GM12874 (cell line): ENCODE data around the gene EVI5.

Source experiments
- TF ChIP-seq, protein P1 (sequence below): IDR thresholded peaks from 2 replicates; pipeline ENCODE4 v1.5.1; 2011; ENCODE audit warnings: low read depth, mild to moderate bottlenecking, control low read depth, low read length, moderate library complexity; ENCODE audit not compliant: insufficient read depth

The EVI5 gene

GRCh38 chr1:92571578-92571977 is 213.3 kb downstream of the EVI5 start:
- TF ChIP-seq, protein P1, sequence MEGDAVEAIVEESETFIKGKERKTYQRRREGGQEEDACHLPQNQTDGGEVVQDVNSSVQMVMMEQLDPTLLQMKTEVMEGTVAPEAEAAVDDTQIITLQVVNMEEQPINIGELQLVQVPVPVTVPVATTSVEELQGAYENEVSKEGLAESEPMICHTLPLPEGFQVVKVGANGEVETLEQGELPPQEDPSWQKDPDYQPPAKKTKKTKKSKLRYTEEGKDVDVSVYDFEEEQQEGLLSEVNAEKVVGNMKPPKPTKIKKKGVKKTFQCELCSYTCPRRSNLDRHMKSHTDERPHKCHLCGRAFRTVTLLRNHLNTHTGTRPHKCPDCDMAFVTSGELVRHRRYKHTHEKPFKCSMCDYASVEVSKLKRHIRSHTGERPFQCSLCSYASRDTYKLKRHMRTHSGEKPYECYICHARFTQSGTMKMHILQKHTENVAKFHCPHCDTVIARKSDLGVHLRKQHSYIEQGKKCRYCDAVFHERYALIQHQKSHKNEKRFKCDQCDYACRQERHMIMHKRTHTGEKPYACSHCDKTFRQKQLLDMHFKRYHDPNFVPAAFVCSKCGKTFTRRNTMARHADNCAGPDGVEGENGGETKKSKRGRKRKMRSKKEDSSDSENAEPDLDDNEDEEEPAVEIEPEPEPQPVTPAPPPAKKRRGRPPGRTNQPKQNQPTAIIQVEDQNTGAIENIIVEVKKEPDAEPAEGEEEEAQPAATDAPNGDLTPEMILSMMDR = no peak

GRCh38 chr1:92567211-92567868 is 217.6 kb downstream of the EVI5 start:
- TF ChIP-seq, protein P1 = no peak

- TF ChIP-seq, protein P1 = no peak
Measured at GRCh38 chr1:92563457-92564216, 221.3 kb downstream of the EVI5 start.

DNA sequence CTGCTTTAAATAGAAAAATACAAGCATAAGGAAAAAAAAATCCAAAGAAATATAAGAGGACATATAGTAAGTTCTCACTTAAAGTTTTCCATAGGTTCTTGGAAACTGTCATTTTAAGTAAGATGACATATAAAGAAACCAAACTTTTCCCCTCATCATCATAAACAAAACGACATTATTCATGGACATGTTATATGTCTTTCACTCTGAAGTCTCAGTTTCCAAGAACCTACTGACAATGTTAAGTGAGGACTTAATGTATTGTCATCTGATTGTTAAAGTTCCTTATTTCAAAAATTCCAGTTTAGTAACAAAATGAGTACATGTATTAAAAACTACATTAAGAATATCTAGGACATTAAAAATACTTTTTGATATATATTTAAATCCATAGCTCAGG is 228.6 kb downstream of the EVI5 start:
- TF ChIP-seq, protein P1 = no peak

GRCh38 chr1:92554216-92554615 is 230.7 kb downstream of the EVI5 start:
- TF ChIP-seq, protein P1 = no peak

DNA sequence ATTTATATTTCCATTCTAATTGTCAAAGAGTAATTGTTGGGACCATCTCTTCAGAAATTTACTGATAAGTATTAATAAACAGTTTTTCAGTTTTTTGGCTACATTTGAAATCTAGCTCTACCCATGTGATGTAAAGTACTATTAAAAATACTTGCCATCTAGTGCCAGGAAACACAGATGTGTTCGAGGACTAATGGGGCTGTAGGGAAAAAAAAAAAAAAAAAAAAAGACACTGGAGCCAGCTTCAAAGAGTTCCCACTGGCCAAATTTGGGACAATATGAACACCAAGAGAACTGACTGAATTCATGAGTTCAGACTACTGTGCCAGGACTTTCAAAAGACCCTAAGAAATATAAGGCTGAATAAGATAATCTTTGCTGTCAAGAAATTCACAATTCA is 233.0 kb downstream of the EVI5 start:
- TF ChIP-seq, protein P1 = no peak

DNA sequence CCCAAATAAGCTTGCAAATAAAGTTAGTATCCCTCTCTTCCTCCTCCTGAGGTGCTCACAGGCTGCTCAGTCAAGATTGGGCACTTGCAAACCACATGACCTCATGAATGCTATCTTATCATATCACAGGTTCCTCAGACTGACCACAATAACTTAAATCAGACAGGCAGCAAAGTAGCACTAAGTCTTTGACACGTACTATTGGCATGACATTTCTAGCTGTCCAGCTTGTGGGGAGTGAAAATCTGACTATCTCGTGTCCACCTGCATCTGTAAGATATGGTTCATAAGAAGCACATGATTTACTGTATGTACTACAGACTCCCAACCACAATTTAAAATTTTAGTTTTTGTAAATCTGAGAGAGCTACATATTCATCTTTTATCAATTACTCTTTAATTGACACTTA is 240.1 kb downstream of the EVI5 start:
- TF ChIP-seq, protein P1 = no peak
